H9 (cell line): ENCODE results near the gene ILK. TPM values are rescaled to one million over a fixed set of nuclear protein-coding genes. Genes with fewer than 3 reads are reported as not detected.

Source experiments
- DNase-seq: peaks from one replicate; pipeline ENCODE4 v3.0.0-alpha.2; 2017
- H2AFZ ChIP-seq: one replicate; pipeline ENCODE4 v1.6.1; 2013; ENCODE audit warnings: mild to moderate bottlenecking, low read length, control low read depth, moderate library complexity
- H2AK5ac ChIP-seq: 2 replicates; pipeline ENCODE4 v1.6.1; 2013; ENCODE audit warnings: low read length, control low read depth, mixed read lengths; ENCODE audit not compliant: insufficient read length
- H2BK120ac ChIP-seq: one replicate; pipeline ENCODE4 v1.6.1; 2013; ENCODE audit warnings: low read depth, mild to moderate bottlenecking, low read length, control low read depth, inconsistent platforms; ENCODE audit not compliant: poor library complexity, severe bottlenecking
- H2BK12ac ChIP-seq: 2 replicates; pipeline ENCODE4 v1.6.1; 2013; ENCODE audit warnings: low read length, control low read depth, mixed read lengths, low read depth; ENCODE audit not compliant: insufficient read length
- H2BK15ac ChIP-seq: 2 replicates; pipeline ENCODE4 v1.6.1; 2013; ENCODE audit warnings: low read depth, low read length, control low read depth
- H2BK20ac ChIP-seq: one replicate; pipeline ENCODE4 v1.6.1; 2013; ENCODE audit warnings: low read depth, mild to moderate bottlenecking, low read length, control low read depth, inconsistent platforms; ENCODE audit not compliant: poor library complexity, severe bottlenecking
- H2BK5ac ChIP-seq: 2 replicates; pipeline ENCODE4 v1.6.1; 2013; ENCODE audit warnings: low read length, control low read depth, mixed read lengths; ENCODE audit not compliant: insufficient read length
- H3K14ac ChIP-seq: 2 replicates; pipeline ENCODE4 v1.6.1; 2013; ENCODE audit warnings: low read length, control low read depth; ENCODE audit not compliant: insufficient read depth
- H3K18ac ChIP-seq: 2 replicates; pipeline ENCODE4 v1.6.1; 2013; ENCODE audit warnings: low read depth, mild to moderate bottlenecking, mixed read lengths, low read length, control low read depth; ENCODE audit not compliant: insufficient read length
- H3K23ac ChIP-seq: 2 replicates; pipeline ENCODE4 v1.6.1; 2013; ENCODE audit warnings: low read length, control low read depth, mixed read lengths, low read depth; ENCODE audit not compliant: insufficient read length
- H3K23me2 ChIP-seq: 2 replicates; pipeline ENCODE4 v1.6.1; 2013; ENCODE audit warnings: low read depth, mild to moderate bottlenecking, mixed read lengths, low read length, control low read depth; ENCODE audit not compliant: insufficient read length, poor library complexity, severe bottlenecking
- H3K27ac ChIP-seq: 2 replicates; pipeline ENCODE4 v1.5.1; 2013; ENCODE audit warnings: low read length, control low read depth, mixed read lengths, low read depth; ENCODE audit not compliant: insufficient read length
- H3K27me3 ChIP-seq: 2 replicates; pipeline ENCODE4 v1.6.1; 2013; ENCODE audit warnings: low read length, control low read depth, inconsistent platforms; ENCODE audit not compliant: insufficient read depth
- H3K4ac ChIP-seq: 2 replicates; pipeline ENCODE4 v1.6.1; 2013; ENCODE audit warnings: low read depth, mild to moderate bottlenecking, control low read depth, inconsistent platforms, low read length, moderate library complexity
- H3K4me1 ChIP-seq: 2 replicates; pipeline ENCODE4 v1.6.1; 2013; ENCODE audit warnings: low read length, control low read depth, inconsistent platforms; ENCODE audit not compliant: insufficient read depth
- H3K4me2 ChIP-seq: 2 replicates; pipeline ENCODE4 v1.6.1; 2013; ENCODE audit warnings: low read length, control low read depth, mixed read lengths; ENCODE audit not compliant: insufficient read length, insufficient read depth
- H3K56ac ChIP-seq: 2 replicates; pipeline ENCODE4 v1.6.1; 2013; ENCODE audit warnings: low read depth, mild to moderate bottlenecking, mixed read lengths, low read length, control low read depth; ENCODE audit not compliant: insufficient read length
- H3K79me1 ChIP-seq: 2 replicates; pipeline ENCODE4 v1.6.1; 2013; ENCODE audit warnings: low read depth, mild to moderate bottlenecking, moderate library complexity, low read length, control low read depth, inconsistent platforms; ENCODE audit not compliant: insufficient read depth, poor library complexity, severe bottlenecking
- H3K79me2 ChIP-seq: 2 replicates; pipeline ENCODE4 v1.6.1; 2013; ENCODE audit warnings: low read length, control low read depth, inconsistent platforms; ENCODE audit not compliant: insufficient read depth
- H3K9ac ChIP-seq: 2 replicates; pipeline ENCODE4 v1.6.1; 2013; ENCODE audit warnings: low read length, control low read depth, mixed read lengths; ENCODE audit not compliant: insufficient read length; ENCODE audit errors: extremely low read depth
- H3K9me3 ChIP-seq: one replicate; pipeline ENCODE4 v1.6.1; 2013; ENCODE audit warnings: low read depth, low read length, inconsistent platforms; ENCODE audit not compliant: control insufficient read depth
- H3T11ph ChIP-seq: one replicate; pipeline ENCODE4 v1.6.1; 2013; ENCODE audit warnings: mild to moderate bottlenecking, low read length, control low read depth, inconsistent platforms
- H4K20me1 ChIP-seq: one replicate; pipeline ENCODE4 v1.6.1; 2013; ENCODE audit not compliant: control insufficient read depth, insufficient read length, insufficient read depth
- H4K5ac ChIP-seq: 2 replicates; pipeline ENCODE4 v1.6.1; 2013; ENCODE audit warnings: low read depth, mild to moderate bottlenecking, mixed read lengths, low read length, control low read depth; ENCODE audit not compliant: insufficient read length
- H4K8ac ChIP-seq: replicated peaks from 2 replicates; pipeline ENCODE4 v1.6.1; 2013; ENCODE audit warnings: low read length, control low read depth, mixed read lengths, low read depth; ENCODE audit not compliant: insufficient read length
- H4K91ac ChIP-seq: 2 replicates; pipeline ENCODE4 v1.6.1; 2013; ENCODE audit warnings: low read depth, mild to moderate bottlenecking, moderate library complexity, mixed read lengths, low read length, control low read depth; ENCODE audit not compliant: insufficient read length
- H3K27ac Mint-ChIP-seq, 3 experiments: 2 replicates in 2 of 3; 3 replicates in 1 of 3; pipeline ENCODE4 v1.8.0; 2020 to 2021; ENCODE audit warnings: mixed read lengths in 3 of 3, mild to moderate bottlenecking in 1 of 3, moderate library complexity in 1 of 3
- H3K27me3 Mint-ChIP-seq: 2 replicates; pipeline ENCODE4 v1.8.0; 2021; ENCODE audit warnings: low read depth, mild to moderate bottlenecking, moderate library complexity, mixed read lengths
- H3K36me3 Mint-ChIP-seq, 3 experiments: 2 replicates in 2 of 3; 3 replicates in 1 of 3; pipeline ENCODE4 v1.8.0; 2020 to 2021; ENCODE audit warnings: low read depth in 3 of 3, mixed read lengths in 3 of 3; ENCODE audit not compliant: insufficient read depth in 1 of 3
- H3K4me1 Mint-ChIP-seq, 2 experiments: 2 replicates each; pipeline ENCODE4 v1.8.0; 2020; ENCODE audit warnings: mixed read lengths in 2 of 2
- H3K4me3 Mint-ChIP-seq, 2 experiments: 2 replicates in 1 of 2; 3 replicates in 1 of 2; pipeline ENCODE4 v1.8.0; 2020 to 2021; ENCODE audit warnings: mild to moderate bottlenecking in 2 of 2, mixed read lengths in 2 of 2, moderate library complexity in 1 of 2
- H3K9me3 Mint-ChIP-seq, 2 experiments: 2 replicates in 1 of 2; 3 replicates in 1 of 2; pipeline ENCODE4 v1.8.0; 2020; ENCODE audit warnings: mild to moderate bottlenecking in 2 of 2, mixed read lengths in 2 of 2, moderate library complexity in 1 of 2
- CTCF ChIP-seq: fragments of 200-600 bp; sonication (generic); conservative IDR thresholded peaks from 3 replicates; pipeline ENCODE4 v1.8.0; 2021; ENCODE audit warnings: antibody characterized with exemption, mild to moderate bottlenecking
- WGBS: extraction: QIAGEN DNeasy Blood & Tissue Kit; methylation state at CpG from one replicate; pipeline ENCODE4 v1.1.7; 2013; ENCODE audit warnings: missing lambda C conversion rate, low lambda C conversion rate, mixed read lengths; ENCODE audit not compliant: insufficient read length; ENCODE audit errors: extremely low coverage; 5-methylcytosine and 5-hydroxymethylcytosine counted together
- total RNA-seq: library from RNA; stranded (reverse); gene quantifications from 2 replicates; pipeline ENCODE4 v1.2.1, GENCODE V29; 2021

Gene ILK
- total RNA-seq, 1 experiment from 2014 or later: 100 TPM

- H4K20me1 ChIP-seq: no peaks in the 10 kb centered on the region
- H2BK120ac ChIP-seq: no peak overlapping the region
- H4K8ac ChIP-seq: no peak overlapping the region
- H2BK12ac ChIP-seq: no peak overlapping the region
- Mint-ChIP-seq H3K9me3 (no peaks in the 10 kb centered on the region), H3K4me1 (peaks cover 10 to 11% of the 10 kb centered on the region in 2 experiments), H3K27ac (no peak overlapping the region), H3K27me3 (peaks cover 13% of the 10 kb centered on the region), H3K4me3 (no peak overlapping the region), H3K36me3 (no peaks in the 10 kb centered on the region)
- no peak overlapping the region for H2BK20ac ChIP-seq
- no peak overlapping the region for H3K4ac ChIP-seq
- no peak overlapping the region for H2AK5ac ChIP-seq
- H3K23ac ChIP-seq: no peak overlapping the region
- H4K91ac ChIP-seq: no peak overlapping the region
- no peak overlapping the region for H3T11ph ChIP-seq
- H3K27ac ChIP-seq: no peak overlapping the region
- no peak overlapping the region for H3K14ac ChIP-seq
- H3K27me3 ChIP-seq: peaks cover 21% of the 10 kb centered on the region; the same call in 1 of the 2 replicates
- no peak overlapping the region for H3K4me2 ChIP-seq
- H3K56ac ChIP-seq: no peak overlapping the region
- no peak overlapping the region for H3K9ac ChIP-seq
- no peak overlapping the region for H2BK15ac ChIP-seq
- H3K18ac ChIP-seq: no peak overlapping the region
- TF ChIP-seq CTCF: no peak
- H4K5ac ChIP-seq: no peak overlapping the region
- peaks cover 7% of the 10 kb centered on the region for H3K23me2 ChIP-seq
- DNase-seq: no peak
- H3K4me1 ChIP-seq: peaks cover 1% of the 10 kb centered on the region; the same call in 1 of the 2 replicates
- H3K79me2 ChIP-seq: no peaks in the 10 kb centered on the region
- no peaks in the 10 kb centered on the region for H3K79me1 ChIP-seq
- H2AFZ ChIP-seq: no peak overlapping the region
- no peaks in the 10 kb centered on the region for H3K9me3 ChIP-seq
- no CpG with 5 or more reads among the region's 3 CpGs for WGBS
- H2BK5ac ChIP-seq: no peak overlapping the region
These were observed 48.6 kb downstream of the ILK start for GRCh38 chr11:6652182-6652581.
